ENCODE measurements around the gene OLFML3. TPM values are rescaled to one million over a fixed set of nuclear protein-coding genes. Genes with fewer than 3 reads are reported as not detected.

Gene OLFML3, protein sequence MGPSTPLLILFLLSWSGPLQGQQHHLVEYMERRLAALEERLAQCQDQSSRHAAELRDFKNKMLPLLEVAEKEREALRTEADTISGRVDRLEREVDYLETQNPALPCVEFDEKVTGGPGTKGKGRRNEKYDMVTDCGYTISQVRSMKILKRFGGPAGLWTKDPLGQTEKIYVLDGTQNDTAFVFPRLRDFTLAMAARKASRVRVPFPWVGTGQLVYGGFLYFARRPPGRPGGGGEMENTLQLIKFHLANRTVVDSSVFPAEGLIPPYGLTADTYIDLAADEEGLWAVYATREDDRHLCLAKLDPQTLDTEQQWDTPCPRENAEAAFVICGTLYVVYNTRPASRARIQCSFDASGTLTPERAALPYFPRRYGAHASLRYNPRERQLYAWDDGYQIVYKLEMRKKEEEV
- under 1 TPM; 0.26 to 0.29 TPM for total RNA-seq

DNA sequence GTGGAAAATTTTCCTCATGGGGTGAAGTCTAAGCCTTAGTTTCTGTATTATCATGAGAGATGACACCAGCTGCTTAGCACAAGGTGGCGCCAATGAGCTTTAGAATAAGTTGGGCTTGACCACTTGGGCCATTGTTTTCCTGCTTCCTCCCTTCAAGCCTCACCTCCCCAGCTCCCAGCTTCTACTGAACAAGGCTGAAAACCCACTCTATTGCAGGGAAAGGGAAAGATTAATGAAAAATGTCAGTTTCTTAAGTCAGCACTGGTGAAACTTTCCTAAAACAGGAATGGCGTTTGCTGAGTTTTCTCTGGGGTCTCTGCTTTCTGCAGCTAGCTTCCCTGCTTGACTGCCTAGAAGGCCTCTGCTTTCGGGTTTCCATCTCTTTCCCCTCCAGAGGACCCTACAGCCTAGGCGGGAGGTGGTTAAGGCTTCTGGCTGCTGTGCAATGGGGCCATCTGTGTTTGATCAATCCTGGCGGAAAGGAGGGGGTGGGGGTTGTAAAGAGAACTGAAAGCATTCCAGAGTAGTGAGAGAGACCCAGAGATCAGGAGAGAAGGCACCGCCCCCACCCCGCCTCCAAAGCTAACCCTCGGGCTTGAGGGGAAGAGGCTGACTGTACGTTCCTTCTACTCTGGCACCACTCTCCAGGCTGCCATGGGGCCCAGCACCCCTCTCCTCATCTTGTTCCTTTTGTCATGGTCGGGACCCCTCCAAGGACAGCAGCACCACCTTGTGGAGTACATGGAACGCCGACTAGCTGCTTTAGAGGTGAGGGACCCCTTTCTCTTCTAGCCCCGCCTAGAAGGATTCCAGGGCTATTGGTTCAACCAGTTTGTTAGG lies at the start of gene OLFML3:
Gene OLFML3 (plus strand): TSS at position 612 of the 840 bp plus-strand sequence. CDS start 43 bp downstream, at position 655.
- CTCF ChIA-PET, result interaction anchor here (0.7 to 2.9 kb wide), 19 partner anchors 14 to 692 kb away, joined by 3 to 10 read pairs (median 4); partner anchors contain the start of genes AP4B1 and DCLRE1B
- Mint-ChIP-seq H3K36me3 (peaks cover 8% of the 10 kb centered on the region), H3K4me1 (peaks cover 46% of the 10 kb centered on the region), H3K9me3 (ENCODE audit: low read depth) (no peaks in the 10 kb centered on the region), H3K27me3 (no peaks in the 10 kb centered on the region), H3K27ac (no peak within 1 kb of the TSS), H3K4me3 (no peak within 1 kb of the TSS)
- ATAC-seq (no peak), DNase-seq (peak; percentile 76)

GRCh38 chr1:113929750-113930498 lies 49.4 kb upstream of the OLFML3 start:
- CTCF ChIA-PET, result interaction anchor here (0.8 to 4.9 kb wide), 21 partner anchors 10 to 417 kb away, joined by 3 to 60 read pairs (median 5); partner anchors contain the start of genes AP4B1, DCLRE1B, PHTF1 and RSBN1
- H3K9me3 Mint-ChIP-seq (ENCODE audit: low read depth), result no peaks in the 10 kb centered on the region
- peaks cover 17% of the 10 kb centered on the region for H3K36me3 Mint-ChIP-seq
- ATAC-seq (peak; percentile 29), DNase-seq (peak; percentile 73)
- no peaks in the 10 kb centered on the region for H3K27me3 Mint-ChIP-seq
- H3K4me1 Mint-ChIP-seq, result peaks cover 45% of the 10 kb centered on the region
- H3K4me3 Mint-ChIP-seq, result peak overlapping the region; percentile 86
- H3K27ac Mint-ChIP-seq, result peak overlapping the region; percentile 94

DNA sequence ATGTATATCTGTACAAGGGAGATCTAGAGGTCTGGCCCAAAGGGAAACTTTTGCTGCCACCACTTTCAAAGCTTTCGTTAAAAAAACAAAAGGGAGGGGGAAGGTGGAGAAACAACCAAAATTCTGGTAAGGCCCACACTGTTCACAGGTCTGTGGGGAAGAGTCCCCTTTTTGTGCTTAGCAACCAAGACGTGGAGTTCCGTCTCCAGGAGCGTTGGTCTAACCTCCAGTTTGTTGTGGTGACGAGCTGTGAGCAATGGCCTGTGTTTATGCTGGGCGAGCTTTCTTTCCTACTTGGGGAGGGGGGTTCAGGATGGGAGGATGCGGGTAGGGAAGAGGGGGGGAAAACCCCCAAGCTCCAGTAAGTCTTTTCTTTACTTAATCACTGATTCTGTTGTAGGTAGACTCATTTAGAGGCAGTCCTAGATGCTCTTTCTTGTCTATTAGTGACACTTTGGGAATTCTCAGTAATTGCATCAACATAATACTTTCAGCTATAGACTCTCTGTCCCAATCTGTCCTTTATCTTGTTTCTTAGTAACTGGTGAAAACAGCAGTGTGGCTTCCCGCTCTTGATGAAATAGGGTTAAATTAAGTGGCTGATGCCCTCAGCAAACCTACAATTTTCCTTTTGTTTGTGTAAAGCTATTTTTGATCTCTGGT lies 48.6 kb upstream of the OLFML3 start:
- H3K27ac Mint-ChIP-seq, result peak overlapping the region; percentile 94
- H3K4me1 Mint-ChIP-seq, result peaks cover 51% of the 10 kb centered on the region
- no peaks in the 10 kb centered on the region for H3K27me3 Mint-ChIP-seq
- ATAC-seq (peak; percentile 37), DNase-seq (peak; percentile 83)
- H3K9me3 Mint-ChIP-seq (ENCODE audit: low read depth), result no peaks in the 10 kb centered on the region
- H3K4me3 Mint-ChIP-seq, result peak overlapping the region; percentile 86
- CTCF ChIA-PET, result interaction anchor here (0.8 to 4.9 kb wide), 16 partner anchors 10 to 416 kb away, joined by 3 to 60 read pairs (median 6); partner anchors contain the start of genes AP4B1, DCLRE1B and RSBN1
- peaks cover 24% of the 10 kb centered on the region for H3K36me3 Mint-ChIP-seq

DNA sequence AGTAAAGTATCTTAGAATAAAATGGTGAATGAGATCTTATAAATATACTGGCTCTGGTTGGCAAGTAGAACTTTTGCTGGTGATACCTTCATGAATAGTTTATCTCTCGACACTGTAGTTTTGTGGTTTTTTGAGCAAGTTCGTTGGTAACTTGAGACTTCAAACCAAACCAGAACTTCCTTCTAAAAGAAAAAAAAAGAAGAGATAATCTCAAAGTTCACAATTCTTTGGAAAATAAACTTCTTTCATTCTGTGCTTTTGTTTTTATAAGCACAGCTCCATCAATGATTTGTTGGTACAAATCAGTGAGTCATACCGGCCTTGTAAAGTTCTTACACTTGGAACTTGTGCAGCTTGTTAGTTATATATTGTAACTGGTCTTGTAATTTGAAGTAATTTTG lies 47.8 kb upstream of the OLFML3 start:
- CTCF ChIA-PET, result interaction anchor here (0.8 to 4.9 kb wide), 13 partner anchors 9 to 351 kb away, joined by 3 to 60 read pairs (median 8); partner anchors contain the start of genes AP4B1 and DCLRE1B
- Mint-ChIP-seq H3K4me3 (peak overlapping the region; percentile 86), H3K36me3 (peaks cover 25% of the 10 kb centered on the region), H3K27ac (peak overlapping the region; percentile 94), H3K4me1 (peaks cover 59% of the 10 kb centered on the region), H3K27me3 (no peaks in the 10 kb centered on the region), H3K9me3 (ENCODE audit: low read depth) (no peaks in the 10 kb centered on the region)
- ATAC-seq (no peak), DNase-seq (no peak)

DNA sequence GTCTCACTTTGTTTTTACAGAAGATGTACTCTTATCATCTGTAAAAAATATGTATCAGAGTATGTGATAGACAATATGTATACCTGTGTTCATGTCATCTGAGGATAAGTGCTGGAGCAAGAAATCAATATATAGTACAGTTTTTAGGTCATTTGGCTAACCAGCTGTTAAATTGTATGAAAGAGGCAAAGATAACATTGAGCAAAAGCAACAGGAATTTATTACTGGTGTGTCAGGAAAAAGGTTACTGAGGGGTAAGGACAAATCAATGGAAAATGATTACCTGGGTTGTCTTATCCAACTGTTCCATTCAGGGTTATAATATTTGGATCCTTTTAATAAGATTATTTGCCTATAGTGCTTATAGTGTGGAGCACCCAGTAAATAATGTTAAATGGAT lies 45.3 kb upstream of the OLFML3 start:
- peaks cover 69% of the 10 kb centered on the region for H3K4me1 Mint-ChIP-seq
- no peaks in the 10 kb centered on the region for H3K9me3 Mint-ChIP-seq (ENCODE audit: low read depth)
- peak overlapping the region; percentile 86 for H3K4me3 Mint-ChIP-seq
- no peak for DNase-seq
- no peaks in the 10 kb centered on the region for H3K27me3 Mint-ChIP-seq
- ATAC-seq, result no peak
- peaks cover 34% of the 10 kb centered on the region for H3K36me3 Mint-ChIP-seq
- peak overlapping the region; percentile 78 for H3K27ac Mint-ChIP-seq
- CTCF ChIA-PET, result interaction anchor here (0.9 to 1.6 kb wide), 5 partner anchors 11 to 31 kb away, joined by 3 to 5 read pairs (median 3); no protein-coding TSS in a partner anchor

- Mint-ChIP-seq H3K9me3 (ENCODE audit: low read depth) (no peaks in the 10 kb centered on the region), H3K4me1 (peaks cover 75% of the 10 kb centered on the region), H3K27me3 (no peaks in the 10 kb centered on the region), H3K36me3 (peaks cover 38% of the 10 kb centered on the region), H3K4me3 (no peak overlapping the region), H3K27ac (no peak overlapping the region)
- DNase-seq (no peak), ATAC-seq (no peak)
- CTCF ChIA-PET, result interaction anchor here (0.7 to 1.6 kb wide), 5 partner anchors 11 to 31 kb away, joined by 3 to 5 read pairs (median 3); no protein-coding TSS in a partner anchor
These were observed 44.7 kb upstream of the OLFML3 start for GRCh38 chr1:113934511-113935055.

DNA sequence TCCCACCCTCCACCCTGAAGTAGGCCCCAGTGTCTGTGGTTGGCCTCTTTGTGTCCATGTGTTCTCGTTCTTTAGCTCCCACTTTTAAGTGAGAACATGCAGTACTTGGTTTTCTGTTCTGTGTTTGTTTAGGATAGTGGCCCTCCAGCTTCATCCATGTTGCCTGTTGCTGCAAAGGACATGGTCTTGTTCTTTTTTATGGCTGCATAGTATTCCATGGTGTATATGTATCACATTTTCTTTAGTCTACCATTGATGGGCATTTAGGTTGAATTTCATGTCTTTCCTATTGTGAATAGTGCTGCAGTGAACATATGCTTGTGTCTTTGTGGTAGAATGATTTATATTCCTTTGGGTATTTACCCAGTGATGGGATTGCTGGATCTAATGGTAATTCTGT lies 44.1 kb upstream of the OLFML3 start:
- H3K27me3 Mint-ChIP-seq, result no peaks in the 10 kb centered on the region
- CTCF ChIA-PET, result interaction anchor here (1.5 to 1.6 kb wide), 2 partner anchors 12 to 28 kb away, joined by 3 to 7 read pairs; no protein-coding TSS in a partner anchor

DNA sequence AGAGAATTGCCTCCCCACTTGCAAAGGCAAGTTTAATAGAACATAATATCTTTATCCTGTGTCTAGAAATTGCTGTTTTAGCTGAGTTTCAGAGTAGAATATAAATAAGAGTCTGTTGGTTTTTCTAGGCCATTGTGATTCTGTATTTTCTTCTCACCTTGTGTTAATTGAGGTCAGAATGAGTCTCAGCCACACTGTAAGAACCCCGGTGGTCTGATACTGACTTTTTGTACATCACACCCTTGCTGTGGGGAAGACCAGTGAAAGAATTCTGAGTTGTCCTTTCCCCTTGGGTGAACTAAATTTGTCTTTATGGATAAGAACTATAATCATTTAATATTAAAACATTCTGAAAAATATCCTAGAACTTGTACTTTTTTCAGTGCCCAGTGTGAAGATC lies 43.3 kb upstream of the OLFML3 start:
- DNase-seq (no peak), ATAC-seq (no peak)
- peaks cover 47% of the 10 kb centered on the region for H3K36me3 Mint-ChIP-seq
- H3K27me3 Mint-ChIP-seq, result no peaks in the 10 kb centered on the region
- H3K4me3 Mint-ChIP-seq, result no peak overlapping the region
- no peaks in the 10 kb centered on the region for H3K9me3 Mint-ChIP-seq (ENCODE audit: low read depth)
- CTCF ChIA-PET, result interaction anchor here (1.5 kb wide), 1 partner anchor 11 kb away, joined by 7 read pairs; no protein-coding TSS in a partner anchor
- peak overlapping the region; percentile 56 for H3K27ac Mint-ChIP-seq
- peaks cover 83% of the 10 kb centered on the region for H3K4me1 Mint-ChIP-seq

More for the DNA sequence above, 44.1 kb upstream of the OLFML3 start:
- peaks cover 39% of the 10 kb centered on the region for H3K36me3 Mint-ChIP-seq
- H3K9me3 Mint-ChIP-seq (ENCODE audit: low read depth), result no peaks in the 10 kb centered on the region
- peaks cover 80% of the 10 kb centered on the region for H3K4me1 Mint-ChIP-seq
- DNase-seq (no peak), ATAC-seq (no peak)
- peak overlapping the region; percentile 56 for H3K27ac Mint-ChIP-seq
- H3K4me3 Mint-ChIP-seq, result no peak overlapping the region

- CTCF ChIA-PET, result no interaction called here
- H3K4me1 Mint-ChIP-seq, result peaks cover 82% of the 10 kb centered on the region
- H3K9me3 Mint-ChIP-seq (ENCODE audit: low read depth), result no peaks in the 10 kb centered on the region
- ATAC-seq (no peak), DNase-seq (no peak)
- H3K36me3 Mint-ChIP-seq, result peaks cover 54% of the 10 kb centered on the region
- no peak overlapping the region for H3K4me3 Mint-ChIP-seq
- peak overlapping the region; percentile 63 for H3K27ac Mint-ChIP-seq
- no peaks in the 10 kb centered on the region for H3K27me3 Mint-ChIP-seq
These were observed 42.1 kb upstream of the OLFML3 start for GRCh38 chr1:113937146-113937545.

DNA sequence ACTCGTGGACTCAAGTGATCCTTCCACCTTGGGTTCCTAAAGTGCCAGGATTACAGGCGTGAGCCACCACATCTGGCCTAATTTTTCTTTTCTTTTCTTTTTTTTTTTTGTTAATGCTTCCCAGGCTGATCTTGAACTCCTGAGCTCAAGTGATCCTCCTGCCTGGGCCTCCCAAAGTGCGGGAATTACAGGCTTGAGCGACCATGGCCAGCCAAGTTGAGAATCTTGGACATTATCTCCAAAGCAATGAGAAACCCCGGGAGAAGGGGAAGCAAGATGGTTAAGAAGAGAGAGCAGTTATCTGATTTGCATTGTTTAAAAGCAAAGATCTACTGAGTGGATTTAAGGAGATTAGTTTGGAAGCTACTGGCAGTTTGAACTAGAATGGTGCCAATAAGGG lies 41.1 kb upstream of the OLFML3 start:
- H3K9me3 Mint-ChIP-seq (ENCODE audit: low read depth), result no peaks in the 10 kb centered on the region
- peaks cover 80% of the 10 kb centered on the region for H3K4me1 Mint-ChIP-seq
- H3K36me3 Mint-ChIP-seq, result peaks cover 54% of the 10 kb centered on the region
- H3K4me3 Mint-ChIP-seq, result peak overlapping the region; percentile 24
- CTCF ChIA-PET, result interaction anchor here (0.7 to 4.5 kb wide), 4 partner anchors 8 to 560 kb away, joined by 3 to 42 read pairs (median 4); partner anchors contain the start of gene HIPK1
- no peaks in the 10 kb centered on the region for H3K27me3 Mint-ChIP-seq
- DNase-seq (no peak), ATAC-seq (no peak)
- peak overlapping the region; percentile 62 for H3K27ac Mint-ChIP-seq

- H3K27me3 Mint-ChIP-seq, result no peaks in the 10 kb centered on the region
- H3K36me3 Mint-ChIP-seq, result peaks cover 53% of the 10 kb centered on the region
- peaks cover 2% of the 10 kb centered on the region for H3K9me3 Mint-ChIP-seq (ENCODE audit: low read depth)
- CTCF ChIA-PET, result interaction anchor here (0.5 to 4.5 kb wide), 6 partner anchors 8 to 181 kb away, joined by 3 to 42 read pairs (median 6); partner anchors contain the start of gene HIPK1
- peaks cover 73% of the 10 kb centered on the region for H3K4me1 Mint-ChIP-seq
- DNase-seq (peak; percentile 83), ATAC-seq (peak; percentile 67)
- H3K4me3 Mint-ChIP-seq, result peak overlapping the region; percentile 64
- H3K27ac Mint-ChIP-seq, result peak overlapping the region; percentile 84
These were observed 38.7 kb upstream of the OLFML3 start for GRCh38 chr1:113940365-113941244.

All from activated CD8-positive, alpha-beta memory T cell treated with anti-CD3 and anti-CD28 coated beads, Interleukin-2, amount 10 ng/mL, durations not matched to agents 7 days and 5 days (primary cell).